GM10248 (cell line): ENCODE results near the gene STRAP.
"Not testable (repeated sequence)": the region's sequence is repeated elsewhere in the genome, so short reads cannot be mapped to it uniquely, and the experiment has no call there.

Source experiments
- CTCF ChIA-PET: fragments of 300-600 bp; sonication (Branson Sonifier 250); formaldehyde crosslinking; extraction: SDS; loops from one replicate; lab custom pipeline; 2021; ENCODE audit warnings: antibody characterized with exemption; lab: Yijun Ruan, JAX
- POLR2A ChIA-PET: fragments of 350-650 bp; sonication (Branson Sonifier 250); formaldehyde crosslinking; extraction: SDS; loops from one replicate; lab custom pipeline; 2020; ENCODE audit warnings: antibody characterized with exemption; lab: Yijun Ruan, JAX
- DNase-seq: peaks from one replicate; pipeline ENCODE4 v3.0.0; 2012; ENCODE audit errors: extremely low spot score
- TF ChIP-seq, protein P1 (sequence below): IDR thresholded peaks from 2 replicates; pipeline ENCODE4 v1.5.1; 2012; ENCODE audit warnings: mild to moderate bottlenecking, low read depth; ENCODE audit errors: extremely low read depth, missing control alignments, control extremely low read depth

Gene STRAP

DNA sequence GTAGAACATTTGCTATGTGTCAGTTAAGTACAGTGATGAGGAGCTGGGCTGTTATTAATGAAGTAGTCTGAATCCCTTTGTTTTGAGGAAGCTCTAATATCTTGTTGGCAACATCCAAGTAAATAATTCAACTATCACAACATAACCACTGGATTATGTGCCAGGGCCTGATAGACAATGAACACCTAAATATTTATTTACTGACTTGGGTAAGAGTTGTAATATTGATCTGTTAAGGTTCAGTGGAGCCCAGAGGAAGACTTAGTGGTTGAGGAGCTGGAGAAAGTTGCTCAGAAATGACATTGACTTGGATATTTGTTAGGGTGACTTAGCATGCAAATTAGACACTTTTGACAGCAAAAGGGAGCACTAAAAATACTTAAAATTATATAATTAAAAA lies 55.7 kb downstream of the STRAP start:
- TF ChIP-seq, protein P1, sequence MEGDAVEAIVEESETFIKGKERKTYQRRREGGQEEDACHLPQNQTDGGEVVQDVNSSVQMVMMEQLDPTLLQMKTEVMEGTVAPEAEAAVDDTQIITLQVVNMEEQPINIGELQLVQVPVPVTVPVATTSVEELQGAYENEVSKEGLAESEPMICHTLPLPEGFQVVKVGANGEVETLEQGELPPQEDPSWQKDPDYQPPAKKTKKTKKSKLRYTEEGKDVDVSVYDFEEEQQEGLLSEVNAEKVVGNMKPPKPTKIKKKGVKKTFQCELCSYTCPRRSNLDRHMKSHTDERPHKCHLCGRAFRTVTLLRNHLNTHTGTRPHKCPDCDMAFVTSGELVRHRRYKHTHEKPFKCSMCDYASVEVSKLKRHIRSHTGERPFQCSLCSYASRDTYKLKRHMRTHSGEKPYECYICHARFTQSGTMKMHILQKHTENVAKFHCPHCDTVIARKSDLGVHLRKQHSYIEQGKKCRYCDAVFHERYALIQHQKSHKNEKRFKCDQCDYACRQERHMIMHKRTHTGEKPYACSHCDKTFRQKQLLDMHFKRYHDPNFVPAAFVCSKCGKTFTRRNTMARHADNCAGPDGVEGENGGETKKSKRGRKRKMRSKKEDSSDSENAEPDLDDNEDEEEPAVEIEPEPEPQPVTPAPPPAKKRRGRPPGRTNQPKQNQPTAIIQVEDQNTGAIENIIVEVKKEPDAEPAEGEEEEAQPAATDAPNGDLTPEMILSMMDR: no peak
- POLR2A ChIA-PET: no interaction called here
- CTCF ChIA-PET: interaction anchor here (1.1 to 1.4 kb wide), 4 partner anchors 8 to 348 kb away, joined by 3 to 4 read pairs (median 4); no protein-coding TSS in a partner anchor
- DNase-seq: no peak

DNA sequence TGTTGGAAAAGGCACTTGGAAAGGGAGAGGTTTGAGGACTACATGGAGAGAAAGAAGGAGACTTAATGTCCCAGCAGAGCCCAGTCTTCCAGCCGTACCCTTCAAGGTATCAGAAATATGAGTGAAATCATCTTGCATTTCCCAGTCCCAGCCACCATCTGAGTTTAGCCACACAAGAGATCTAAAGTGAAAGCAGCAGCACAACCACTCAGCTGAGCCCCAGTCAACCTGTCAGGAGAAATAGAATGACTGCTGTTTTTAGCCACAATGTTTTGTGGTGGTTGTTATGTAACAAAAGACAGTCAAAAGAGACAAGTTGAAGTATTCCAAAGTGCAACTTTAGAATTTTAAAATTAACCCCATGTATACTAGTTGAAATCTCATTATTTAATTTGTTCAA lies 56.9 kb downstream of the STRAP start:
- ChIA-PET CTCF (interaction anchor here (0.7 to 1.4 kb wide), 4 partner anchors 8 to 40 kb away, joined by 3 to 4 read pairs (median 3); no protein-coding TSS in a partner anchor), POLR2A (no interaction called here)
- no peak for DNase-seq
- TF ChIP-seq, protein P1: no peak

DNA sequence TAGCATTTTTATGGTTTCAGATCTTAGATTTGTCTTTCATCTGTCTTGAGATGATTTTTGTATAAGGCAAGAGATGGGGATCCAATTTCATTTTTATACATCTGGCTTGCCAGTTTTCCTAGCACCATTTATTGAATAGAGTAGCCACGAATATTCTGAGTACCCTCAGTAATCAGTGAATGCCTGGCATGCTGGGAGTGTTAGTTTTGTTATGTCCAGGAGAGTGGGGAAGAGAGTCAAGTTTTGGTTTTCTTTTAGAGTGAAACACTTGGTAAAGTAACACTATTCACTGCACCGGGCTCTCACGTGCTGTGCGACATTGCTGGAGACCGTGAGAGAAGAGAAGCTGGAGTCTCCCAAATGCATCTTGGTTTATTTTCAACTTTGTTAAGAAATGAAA lies 60.3 kb downstream of the STRAP start:
- ChIA-PET CTCF (interaction anchor here (1.0 to 1.6 kb wide), 2 partner anchors 10 to 12 kb away, joined by 3 to 4 read pairs; no protein-coding TSS in a partner anchor), POLR2A (no interaction called here)
- no peak for DNase-seq
- TF ChIP-seq, protein P1: no peak

DNA sequence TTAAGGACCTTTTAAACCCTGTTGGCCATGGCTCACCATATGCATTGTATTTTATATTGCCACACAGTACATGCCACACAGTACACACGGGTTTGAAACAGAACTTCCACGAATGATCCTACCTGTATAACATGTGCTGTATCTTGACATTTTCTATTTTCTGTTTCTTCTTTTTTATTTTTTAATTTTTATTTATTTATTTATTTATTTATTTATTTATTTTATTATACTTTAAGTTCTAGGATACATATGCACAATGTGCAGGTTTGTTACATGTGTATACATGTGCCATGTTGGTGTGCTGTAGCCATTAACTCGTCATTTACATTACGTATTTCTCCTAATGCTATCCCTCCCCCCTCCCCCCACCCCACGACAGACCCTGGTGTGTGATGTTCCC lies 61.3 kb downstream of the STRAP start:
- CTCF ChIA-PET: interaction anchor here (1.6 kb wide), 1 partner anchor 11 kb away, joined by 4 read pairs; no protein-coding TSS in a partner anchor
- DNase-seq, POLR2A ChIA-PET: not testable (repeated sequence)

DNA sequence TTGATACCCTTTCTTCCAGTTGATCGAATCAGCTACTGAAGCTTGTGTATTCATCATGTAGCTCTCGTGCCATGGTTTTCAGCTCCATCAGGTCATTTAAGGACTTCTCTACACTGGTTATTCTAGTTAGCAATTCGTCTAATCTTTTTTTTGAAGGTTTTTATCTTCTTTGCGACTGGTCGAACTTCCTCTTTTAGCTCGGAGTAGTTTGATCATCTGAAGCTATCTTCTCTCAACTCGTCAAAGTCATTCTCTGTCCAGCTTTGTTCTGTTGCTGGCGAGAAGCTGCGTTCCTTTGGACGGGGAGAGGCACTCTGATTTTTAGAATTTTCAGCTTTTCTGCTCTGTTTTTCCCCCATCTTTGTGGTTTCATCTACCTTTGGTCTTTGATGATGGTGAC lies 66.3 kb downstream of the STRAP start:
- DNase-seq, CTCF ChIA-PET, POLR2A ChIA-PET: not testable (repeated sequence)
